Gastrocnemius medialis (tissue), 4 donors: Measurements from ENCODE around the gene NOTCH1. TPM values are rescaled to one million over a fixed set of nuclear protein-coding genes. Genes with fewer than 3 reads are reported as not detected.

Experiments used
- ATAC-seq, 2 donors: fragments of 150-250 bp; one replicate each; pipeline ENCODE4 v1.9.1; 2016
- DNase-seq, 2 donors: peaks; one replicate each; pipeline ENCODE4 v3.0.0-alpha.2; 2019
- H3K27ac ChIP-seq, 4 donors: fragments of 200-600 bp; sonication (generic); 1 replicate in 1 of 4; 2 replicates in 3 of 4; pipeline ENCODE4 v1.5.1; 2016 to 2018; ENCODE audit warnings: mild to moderate bottlenecking in 2 of 4, moderate library complexity in 1 of 4
- H3K27me3 ChIP-seq, 3 donors: fragments of 200-600 bp; sonication (generic) in 2 of 3; 1 replicate in 1 of 3; 2 replicates in 2 of 3; pipeline versions ENCODE4 v1.5.1 to v1.6.0; 2016 to 2019; ENCODE audit warnings: mild to moderate bottlenecking in 1 of 3, moderate library complexity in 1 of 3
- H3K36me3 ChIP-seq, 2 donors: fragments of 200-600 bp; sonication (generic) in 1 of 2; one replicate each; pipeline ENCODE4 v1.5.1; 2017 to 2018
- H3K4me1 ChIP-seq, 2 donors: fragments of 200-600 bp; sonication (generic) in 1 of 2; one replicate each; pipeline ENCODE4 v1.5.1; 2016 to 2017; ENCODE audit warnings: mild to moderate bottlenecking in 2 of 2
- H3K4me3 ChIP-seq, 4 donors: fragments of 200-600 bp; sonication (generic) in 3 of 4; 1 replicate in 1 of 4; 2 replicates in 3 of 4; pipeline ENCODE4 v1.5.1; 2016 to 2019; ENCODE audit warnings: mild to moderate bottlenecking in 2 of 4
- H3K9me3 ChIP-seq, 3 donors: fragments of 200-600 bp; sonication (generic) in 2 of 3; 1 replicate in 1 of 3; 2 replicates in 2 of 3; pipeline ENCODE4 v1.5.1; 2016 to 2019
- POLR2A ChIP-seq, 2 donors: fragments of 450-650 bp; IDR thresholded peaks; one replicate each; pipeline ENCODE4 v1.6.1; 2017; ENCODE audit warnings: antibody characterized with exemption in 2 of 2, mild to moderate bottlenecking in 2 of 2, moderate library complexity in 2 of 2
- in situ Hi-C, 4 donors: fragments of 200-750 bp; cut with MboI; loops; one replicate each; pipeline versions ENCODE4 v1.15.0 to v1.8.0; 2017; ENCODE audit warnings: low sequenced_read_pairs in 4 of 4
- intact Hi-C: fragments of 100-400 bp; cut with DNase I; formaldehyde crosslinking; loops from one replicate; pipeline ENCODE4 v1.15.1; 2023; ENCODE audit warnings: low total_unique reads
- total RNA-seq, 4 donors: library from RNA; depleted of rRNA; stranded (reverse); fragments of >200 nt; gene quantifications; one replicate each; pipeline versions ENCODE4 v1.1.0 to v1.2.3, GENCODE V29; 2016
- TF ChIP-seq, protein P1 (sequence below), 5 experiments: fragments of 450-650 bp in 3 of 5; fragments of 200-600 bp in 2 of 5; sonication (generic) in 2 of 5; IDR thresholded peaks in 4 of 5; conservative IDR thresholded peaks in 1 of 5; 1 replicate in 4 of 5; 2 replicates in 1 of 5; pipeline ENCODE4 v1.5.1; 2016 to 2019; ENCODE audit warnings: antibody characterized with exemption in 5 of 5, mild to moderate bottlenecking in 3 of 5, moderate library complexity in 3 of 5

NOTCH1 gene
- total RNA-seq, 4 donors from 2014 or later: 6.3 to 15.4 (median 8.2) TPM

DNA sequence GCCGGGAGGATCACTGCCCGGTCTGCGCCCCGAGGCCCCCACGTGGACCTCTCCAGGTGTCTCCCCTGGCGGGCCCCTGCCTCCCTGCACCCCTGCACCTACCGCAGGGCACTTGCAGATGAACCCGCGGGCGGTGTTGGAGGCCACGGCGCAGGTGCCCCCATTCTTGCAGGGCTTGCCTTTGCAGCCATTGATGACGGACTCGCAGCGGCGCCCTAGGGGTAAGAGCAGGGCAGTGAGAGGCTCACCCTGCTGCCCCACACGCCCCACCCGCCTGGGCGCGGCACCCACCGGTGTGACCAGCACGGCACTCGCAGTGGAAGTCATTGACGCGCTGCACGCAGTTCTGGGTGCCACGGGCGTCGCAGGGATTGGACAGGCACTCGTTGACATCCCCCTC, 39.4 kb downstream of the NOTCH1 start:
- DNase-seq: no peak
- in situ Hi-C loops: no loop called here
- H3K9me3 ChIP-seq: no peaks in the 10 kb centered on the region
- H3K4me1 ChIP-seq: peaks cover 0 to 9% of the 10 kb centered on the region in 2 donors
- no peak overlapping the region for H3K27ac ChIP-seq
- intact Hi-C loops: no loop called here
- peaks cover 0 to 77% of the 10 kb centered on the region in 2 donors for H3K36me3 ChIP-seq
- TF ChIP-seq, protein P1, sequence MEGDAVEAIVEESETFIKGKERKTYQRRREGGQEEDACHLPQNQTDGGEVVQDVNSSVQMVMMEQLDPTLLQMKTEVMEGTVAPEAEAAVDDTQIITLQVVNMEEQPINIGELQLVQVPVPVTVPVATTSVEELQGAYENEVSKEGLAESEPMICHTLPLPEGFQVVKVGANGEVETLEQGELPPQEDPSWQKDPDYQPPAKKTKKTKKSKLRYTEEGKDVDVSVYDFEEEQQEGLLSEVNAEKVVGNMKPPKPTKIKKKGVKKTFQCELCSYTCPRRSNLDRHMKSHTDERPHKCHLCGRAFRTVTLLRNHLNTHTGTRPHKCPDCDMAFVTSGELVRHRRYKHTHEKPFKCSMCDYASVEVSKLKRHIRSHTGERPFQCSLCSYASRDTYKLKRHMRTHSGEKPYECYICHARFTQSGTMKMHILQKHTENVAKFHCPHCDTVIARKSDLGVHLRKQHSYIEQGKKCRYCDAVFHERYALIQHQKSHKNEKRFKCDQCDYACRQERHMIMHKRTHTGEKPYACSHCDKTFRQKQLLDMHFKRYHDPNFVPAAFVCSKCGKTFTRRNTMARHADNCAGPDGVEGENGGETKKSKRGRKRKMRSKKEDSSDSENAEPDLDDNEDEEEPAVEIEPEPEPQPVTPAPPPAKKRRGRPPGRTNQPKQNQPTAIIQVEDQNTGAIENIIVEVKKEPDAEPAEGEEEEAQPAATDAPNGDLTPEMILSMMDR (IDR thresholded peaks at IDR 0.05 in 4 of 5, conservative IDR thresholded peaks at IDR 0.05 in 1 of 5): no peak
- TF ChIP-seq POLR2A (IDR thresholded peaks at IDR 0.05): no peak
- ATAC-seq: no peak
- no peak overlapping the region for H3K4me3 ChIP-seq
- H3K27me3 ChIP-seq: no peaks in the 10 kb centered on the region

DNA sequence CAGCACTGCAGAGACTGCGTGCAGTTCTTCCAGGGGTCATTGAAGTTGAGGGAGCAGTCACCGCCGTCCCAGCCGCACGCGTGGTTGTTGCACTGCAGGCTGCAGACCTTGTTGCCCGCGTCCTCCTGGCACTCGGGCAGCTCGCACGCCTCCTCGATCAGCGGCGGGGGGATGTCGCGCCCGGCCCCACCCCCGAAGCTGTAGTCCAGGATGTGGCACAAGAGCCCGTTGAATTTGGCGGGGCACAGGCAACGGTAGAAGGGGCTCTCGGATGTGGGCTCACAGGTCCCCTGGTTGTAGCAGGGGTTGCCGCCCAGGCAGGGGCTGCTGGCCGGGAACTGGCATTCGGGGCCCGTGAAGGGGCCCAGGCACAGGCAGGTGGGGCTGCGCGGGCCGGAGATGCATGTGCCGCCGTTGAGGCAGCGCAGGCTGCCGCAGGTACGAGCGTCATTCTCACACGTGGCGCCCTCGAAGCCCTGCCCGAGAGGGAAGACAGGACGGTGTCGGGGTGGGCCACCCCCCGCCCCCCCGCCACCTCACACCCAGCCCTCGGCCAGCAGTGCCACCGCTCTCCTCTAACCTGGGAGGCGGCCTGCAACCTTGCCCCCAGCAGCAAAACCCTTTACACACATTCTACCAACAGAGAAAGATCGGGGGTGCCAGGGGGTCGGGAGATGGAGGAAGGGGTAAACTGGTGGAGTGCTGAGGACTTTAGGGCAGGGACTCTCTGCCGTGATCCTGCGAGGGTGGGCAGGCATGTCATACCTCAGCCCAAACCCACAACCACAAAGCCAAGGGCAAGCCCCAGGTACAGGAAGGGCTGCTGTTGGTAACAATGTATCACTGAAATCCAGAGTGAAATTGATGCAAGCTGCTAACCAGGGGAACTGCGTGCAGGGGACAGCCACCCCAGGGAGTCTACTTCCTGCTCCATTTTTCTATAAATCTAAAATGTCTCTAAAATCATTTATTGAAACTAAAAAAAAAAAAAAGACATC, 40.1 kb downstream of the NOTCH1 start:
- TF ChIP-seq POLR2A (IDR thresholded peaks at IDR 0.05): no peak
- TF ChIP-seq, protein P1 (IDR thresholded peaks at IDR 0.05 in 4 of 5, conservative IDR thresholded peaks at IDR 0.05 in 1 of 5): no peak
- DNase-seq: no peak
- in situ Hi-C loops (no loop called here), intact Hi-C loops (no loop called here)
- H3K27ac ChIP-seq: no peak overlapping the region
- H3K9me3 ChIP-seq: no peaks in the 10 kb centered on the region
- H3K4me1 ChIP-seq: peaks cover 0 to 1% of the 10 kb centered on the region in 2 donors
- H3K36me3 ChIP-seq: peaks cover 0 to 83% of the 10 kb centered on the region in 2 donors
- no peak for ATAC-seq
- H3K27me3 ChIP-seq: no peaks in the 10 kb centered on the region
- no peak overlapping the region for H3K4me3 ChIP-seq

DNA sequence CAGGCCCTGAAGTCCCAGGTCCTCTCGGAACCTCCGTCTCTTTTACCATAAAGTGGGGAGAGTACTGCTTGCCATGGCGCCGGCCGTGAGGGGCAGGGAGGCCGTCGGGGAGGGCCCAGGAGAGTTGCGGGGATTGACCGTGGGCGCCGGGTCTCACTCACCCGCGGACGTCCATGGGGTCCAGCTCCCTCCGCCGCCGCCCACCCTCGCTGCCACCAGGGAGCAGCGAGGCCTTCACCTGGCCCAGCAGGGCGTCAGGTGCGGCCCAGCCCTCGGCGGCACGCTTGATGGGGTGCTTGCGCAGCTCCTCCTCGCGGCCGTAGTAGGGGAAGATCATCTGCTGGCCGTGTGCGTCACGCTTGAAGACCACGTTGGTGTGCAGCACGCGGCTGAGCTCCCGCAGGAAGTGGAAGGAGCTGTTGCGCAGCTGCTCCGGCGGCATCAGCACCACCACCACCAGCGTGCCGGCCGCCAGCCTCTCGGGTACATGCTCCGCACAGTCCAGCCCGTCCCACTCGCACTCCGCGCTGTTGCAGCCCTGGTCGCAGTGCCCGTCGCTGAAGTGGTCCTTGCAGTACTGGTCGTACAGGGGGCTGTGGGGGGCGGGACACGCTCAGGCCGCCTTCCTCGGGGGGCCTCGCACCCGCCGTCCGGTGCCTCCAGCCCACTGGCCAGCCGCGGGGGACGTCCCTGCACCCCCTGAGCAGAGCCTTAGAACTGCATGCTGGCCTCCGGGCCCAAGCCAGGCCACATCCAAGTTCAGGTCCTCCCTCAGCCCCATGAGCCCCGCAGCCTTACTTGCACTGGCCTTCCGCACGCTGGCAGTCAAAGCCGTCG, 41.1 kb downstream of the NOTCH1 start:
- H3K4me3 ChIP-seq: no peak overlapping the region
- H3K27ac ChIP-seq: no peak overlapping the region
- no peak for ATAC-seq
- in situ Hi-C loops: no loop called here
- intact Hi-C loops: no loop called here
- TF ChIP-seq, protein P1 (IDR thresholded peaks at IDR 0.05 in 4 of 5, conservative IDR thresholded peaks at IDR 0.05 in 1 of 5): no peak
- no peak for TF ChIP-seq POLR2A (IDR thresholded peaks at IDR 0.05)
- no peaks in the 10 kb centered on the region for H3K9me3 ChIP-seq
- H3K4me1 ChIP-seq: no peaks in the 10 kb centered on the region
- H3K36me3 ChIP-seq: peaks cover 0 to 88% of the 10 kb centered on the region in 2 donors
- no peaks in the 10 kb centered on the region for H3K27me3 ChIP-seq
- DNase-seq: no peak

DNA sequence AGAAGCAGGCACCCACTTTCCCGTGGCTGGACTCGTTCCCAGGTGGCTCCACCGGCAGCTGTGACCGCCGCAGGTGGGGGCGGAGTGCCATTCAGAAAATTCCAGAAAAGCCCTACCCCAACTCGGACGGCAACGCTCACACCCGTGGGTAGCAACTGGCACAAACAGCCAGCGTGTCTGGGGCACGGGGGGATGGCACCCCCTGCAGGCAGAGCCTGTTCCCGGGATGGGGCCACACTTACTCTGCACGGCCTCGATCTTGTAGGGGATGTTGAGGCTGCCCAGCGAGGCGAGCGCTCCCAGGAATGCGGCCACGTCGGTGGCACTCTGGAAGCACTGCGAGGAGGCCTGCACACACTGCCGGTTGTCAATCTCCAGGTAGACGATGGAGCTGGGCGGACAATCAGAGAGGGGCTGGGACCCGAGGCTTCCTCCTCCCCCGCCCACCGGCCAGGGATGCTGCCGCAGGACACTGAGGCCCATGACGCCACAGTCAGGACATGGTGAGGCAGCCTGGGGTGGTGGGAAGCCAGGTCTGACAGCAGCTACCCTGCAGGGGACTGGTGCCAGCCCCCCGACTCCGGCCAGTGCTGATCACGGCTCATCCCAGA, 42.8 kb downstream of the NOTCH1 start:
- intact Hi-C loops: no loop called here

More for the DNA sequence above, 42.8 kb downstream of the NOTCH1 start:
- Histone ChIP-seq H3K4me1 (no peaks in the 10 kb centered on the region), H3K36me3 (peaks cover 0 to 88% of the 10 kb centered on the region in 2 donors), H3K27me3 (no peaks in the 10 kb centered on the region), H3K9me3 (no peaks in the 10 kb centered on the region), H3K4me3 (no peak overlapping the region), H3K27ac (no peak overlapping the region)
- in situ Hi-C loops: no loop called here
- TF ChIP-seq, protein P1 (IDR thresholded peaks at IDR 0.05 in 4 of 5, conservative IDR thresholded peaks at IDR 0.05 in 1 of 5): no peak
- TF ChIP-seq POLR2A (IDR thresholded peaks at IDR 0.05): no peak
- no peak for DNase-seq
- ATAC-seq: peak in 1 of 2 donors; percentile 9
